Erythroblast (primary cell): ENCODE results near the gene SCT.

Experiments used
- DNase-seq, 2 experiments: peaks; one replicate each; lab custom pipeline; 2025; lab: John Stamatoyannopoulos, UW
- GATA1 ChIP-seq: IDR thresholded peaks from 2 replicates; pipeline ENCODE4 v1.6.1; 2011; ENCODE audit warnings: low read depth, mild to moderate bottlenecking, control low read depth, low read length, moderate library complexity
- POLR2A ChIP-seq: IDR thresholded peaks from 2 replicates; pipeline ENCODE4 v1.6.1; 2011; ENCODE audit warnings: mild to moderate bottlenecking, low read length

Gene SCT

DNA sequence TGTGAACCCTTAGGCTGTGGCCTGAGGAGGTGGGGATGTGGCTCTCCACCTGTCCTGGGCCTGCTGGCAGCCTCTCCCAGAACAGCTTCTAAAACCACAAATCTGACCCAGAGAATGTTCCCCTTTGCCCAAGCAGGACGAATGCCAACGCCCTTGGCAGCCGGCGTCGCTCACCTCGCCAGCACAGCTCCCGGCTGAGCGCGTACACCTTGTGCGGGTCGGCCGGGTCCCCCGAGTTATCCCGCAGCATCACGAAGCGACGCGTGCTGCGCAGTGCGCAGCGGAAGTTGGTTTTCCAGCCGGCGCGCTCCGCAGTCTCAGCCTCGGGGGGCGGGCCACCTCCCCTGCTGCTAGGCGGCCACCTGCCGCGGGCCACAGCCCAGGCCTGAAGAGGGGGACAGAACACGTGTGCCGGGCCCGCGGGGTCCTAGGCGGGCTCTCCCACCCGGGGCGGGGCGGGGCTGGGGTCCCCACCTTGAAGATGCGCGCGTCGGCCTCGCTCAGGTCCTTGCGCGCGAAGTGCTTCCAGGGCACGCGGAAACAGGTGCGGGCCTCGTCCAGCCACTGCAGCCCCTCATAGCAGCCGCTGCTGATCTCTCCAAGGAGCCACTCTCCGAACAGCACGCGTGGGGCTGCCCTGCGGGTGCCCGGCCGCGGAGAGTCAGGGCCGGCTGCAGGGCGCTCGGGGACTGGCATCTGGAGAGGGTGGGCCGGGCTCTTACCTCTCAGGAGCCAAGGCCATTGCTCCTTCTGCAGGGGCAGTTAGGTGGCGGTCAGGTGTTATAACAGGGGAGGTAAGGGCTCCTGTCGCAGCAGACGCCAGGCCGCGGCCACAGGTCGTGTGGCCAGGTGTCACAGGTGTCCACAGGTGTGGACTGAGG lies 12.1 kb downstream of the SCT start:
- TF ChIP-seq GATA1: no peak
- no peak for TF ChIP-seq POLR2A
- DNase-seq: peak in 1 of 2 experiments; percentile 49

- TF ChIP-seq GATA1: no peak
- no peak for TF ChIP-seq POLR2A
- no peak for DNase-seq
Measured at GRCh38 chr11:614021-614622, 12.9 kb downstream of the SCT start.

- peak; percentile 82 to 89 for DNase-seq
- TF ChIP-seq POLR2A (no peak), GATA1 (no peak)
Measured at GRCh38 chr11:613369-613968, 13.5 kb downstream of the SCT start.

DNA sequence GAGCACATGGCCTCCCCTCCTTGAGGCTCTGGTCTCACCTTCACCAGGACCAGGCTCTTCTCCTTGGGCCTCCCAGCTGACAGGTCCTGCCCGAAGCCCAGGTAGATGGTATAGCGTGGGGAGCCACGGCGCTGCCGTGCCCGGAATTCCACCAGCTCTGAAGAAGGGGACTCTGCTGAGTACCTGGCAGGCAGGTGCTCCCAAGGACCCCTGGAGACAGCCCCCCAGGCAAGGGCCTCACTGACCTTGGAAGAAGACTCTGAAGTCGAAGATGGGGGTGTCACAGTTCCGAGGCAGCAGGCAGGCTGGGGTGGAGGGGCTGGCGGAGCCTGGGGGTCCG lies 14.1 kb downstream of the SCT start:
- TF ChIP-seq POLR2A (no peak), GATA1 (no peak)
- DNase-seq: no peak

DNA sequence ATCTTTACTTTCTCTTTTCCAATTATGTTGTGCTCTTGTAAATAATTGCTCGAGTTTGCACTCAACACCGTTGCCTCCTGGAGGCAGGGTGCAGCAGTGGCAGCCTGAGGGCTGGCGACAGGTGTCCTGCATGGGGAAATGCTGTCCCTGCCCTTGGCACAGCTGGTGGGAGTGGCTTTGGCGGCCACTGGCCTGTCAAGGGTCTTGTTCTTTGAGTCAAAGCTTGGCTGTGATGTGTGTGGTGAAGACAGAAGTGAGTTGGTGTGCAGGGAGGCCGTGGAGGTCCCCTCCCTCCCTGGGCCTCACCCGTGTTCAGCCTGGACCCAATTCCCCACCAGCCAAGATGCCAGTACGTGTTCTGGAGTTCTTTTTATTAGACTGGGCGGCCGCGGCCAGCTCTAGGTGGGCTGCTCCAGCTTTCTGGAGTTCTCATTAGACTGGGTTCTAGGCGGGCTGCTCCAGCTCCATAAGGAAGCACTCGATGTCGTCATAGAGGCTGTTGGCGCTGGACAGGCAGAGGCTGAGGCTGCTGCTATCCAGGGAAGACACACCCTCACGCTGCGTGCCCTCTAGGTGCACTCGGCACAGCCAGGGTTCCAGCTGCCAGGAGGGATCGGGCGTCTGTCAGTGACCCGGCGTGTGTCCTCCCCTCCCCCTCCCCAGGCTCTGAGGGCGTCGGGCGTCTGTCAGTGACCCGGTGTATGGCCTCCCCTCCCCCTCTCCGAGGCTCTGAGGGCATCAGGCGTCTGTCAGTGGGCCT lies 14.6 kb downstream of the SCT start:
- DNase-seq: peak; percentile 47 to 51
- no peak for TF ChIP-seq POLR2A
- no peak for TF ChIP-seq GATA1

DNA sequence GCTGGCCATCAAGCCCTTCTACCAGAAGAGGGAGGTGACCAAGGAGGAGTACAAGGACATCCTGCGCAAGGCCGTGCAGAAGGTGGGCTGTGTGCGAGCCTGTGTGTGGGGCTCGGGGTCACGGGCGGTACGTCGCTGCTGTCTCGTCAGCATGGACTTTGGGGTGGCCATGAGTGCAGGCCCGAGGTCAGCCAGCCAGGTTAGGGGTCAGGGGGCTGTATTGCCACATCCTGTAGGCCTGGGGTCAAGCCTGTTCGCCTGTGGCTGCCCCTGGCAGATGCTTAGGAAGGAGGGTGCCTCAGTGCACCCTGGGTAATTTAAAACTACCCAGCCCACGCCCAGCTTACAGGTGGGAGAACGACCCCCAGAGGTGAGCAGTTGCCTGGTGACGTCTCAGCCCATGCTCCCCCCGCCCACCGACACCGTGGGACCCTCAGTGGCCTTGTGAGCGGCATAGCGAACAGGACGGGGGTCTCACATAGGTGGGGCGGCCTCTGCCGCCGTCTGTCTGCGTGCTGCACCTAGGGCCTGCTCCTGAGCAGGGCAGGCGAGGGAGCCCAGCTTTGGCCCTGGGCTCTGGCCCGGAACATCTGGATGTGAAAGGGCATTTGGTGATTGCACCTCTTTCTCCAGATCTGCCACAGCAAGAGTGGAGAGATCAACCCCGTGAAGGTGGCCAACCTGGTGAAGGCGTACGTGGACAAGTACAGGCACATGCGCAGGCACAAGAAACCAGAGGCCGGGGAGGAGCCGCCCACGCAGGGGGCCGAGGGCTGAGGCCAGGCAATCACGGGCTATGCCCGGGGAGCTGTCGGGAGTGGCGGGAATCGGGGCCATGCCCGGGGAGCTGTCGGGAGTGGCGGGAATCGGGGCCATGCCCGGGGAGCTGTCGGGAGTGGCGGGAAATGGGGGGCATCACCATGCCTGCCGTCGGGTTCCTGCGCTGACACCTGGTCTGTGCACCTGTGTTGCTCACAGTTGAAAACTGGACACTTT lies 15.7 kb downstream of the SCT start:
- no peak for DNase-seq
- TF ChIP-seq GATA1: no peak
- no peak for TF ChIP-seq POLR2A

DNA sequence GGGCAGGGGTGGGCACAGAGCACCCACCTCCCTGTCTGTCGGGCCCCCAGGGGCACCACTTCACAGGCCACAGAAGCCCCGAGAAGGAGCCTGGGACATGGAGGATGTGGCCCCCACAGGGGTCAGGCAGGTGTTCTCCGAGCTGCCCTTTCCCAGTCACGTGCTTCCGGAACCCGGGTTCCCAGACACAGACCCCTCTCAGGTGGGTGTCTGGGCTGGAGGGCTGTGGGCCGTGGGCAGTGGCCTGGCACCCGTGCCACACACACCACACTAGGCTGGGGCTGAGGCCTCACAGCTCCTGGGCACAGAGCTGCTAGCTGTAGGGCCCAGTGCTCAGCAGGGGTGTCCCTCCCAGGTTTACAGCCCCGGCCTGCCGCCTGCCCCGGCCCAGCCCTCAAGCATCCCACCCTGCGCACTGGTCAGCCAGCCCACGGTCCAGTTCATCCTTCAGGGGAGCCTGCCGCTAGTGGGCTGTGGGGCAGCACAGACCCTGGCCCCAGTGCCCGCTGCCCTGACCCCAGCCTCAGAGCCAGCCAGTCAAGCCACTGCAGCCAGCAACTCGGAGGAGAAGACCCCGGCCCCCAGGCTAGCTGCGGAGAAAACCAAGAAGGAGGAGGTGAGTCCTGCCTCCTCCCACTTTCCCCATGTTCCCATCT lies 16.7 kb downstream of the SCT start:
- TF ChIP-seq GATA1 (no peak), POLR2A (no peak)
- DNase-seq: no peak

- TF ChIP-seq GATA1 (no peak), POLR2A (no peak)
- no peak for DNase-seq
Measured at GRCh38 chr11:609341-609811, 17.6 kb downstream of the SCT start.

DNA sequence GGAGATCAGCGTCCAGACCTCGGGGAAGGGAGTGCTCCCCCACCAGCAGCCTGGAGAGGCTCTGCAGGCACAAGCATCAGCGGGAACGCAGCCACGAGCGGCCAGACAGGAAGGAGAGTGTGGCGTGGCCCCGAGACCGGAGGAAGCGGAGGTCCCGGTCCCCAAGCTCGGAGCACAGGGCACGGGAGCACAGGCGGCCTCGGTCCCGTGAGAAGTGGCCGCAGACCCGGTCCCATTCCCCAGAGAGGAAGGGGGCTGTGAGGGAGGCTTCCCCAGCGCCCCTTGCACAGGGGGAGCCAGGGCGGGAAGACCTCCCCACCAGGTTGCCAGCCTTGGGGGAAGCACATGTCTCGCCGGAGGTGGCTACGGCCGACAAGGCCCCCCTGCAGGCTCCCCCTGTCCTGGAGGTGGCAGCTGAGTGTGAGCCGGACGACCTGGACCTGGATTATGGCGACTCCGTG lies 18.2 kb downstream of the SCT start:
- DNase-seq: no peak
- no peak for TF ChIP-seq GATA1
- no peak for TF ChIP-seq POLR2A

- DNase-seq: no peak
- TF ChIP-seq GATA1 (no peak), POLR2A (no peak)
Measured at GRCh38 chr11:607971-608659, 18.9 kb downstream of the SCT start.

GRCh38 chr11:607020-607780 lies 19.8 kb downstream of the SCT start:
- no peak for DNase-seq
- TF ChIP-seq POLR2A: no peak
- no peak for TF ChIP-seq GATA1
